IMR-90 (cell line): ENCODE results near the gene CTSO. TPM values are rescaled to one million over a fixed set of nuclear protein-coding genes. Genes with fewer than 3 reads are reported as not detected.

ENCODE experiments used
- ATAC-seq: fragments of 200-7000 bp; cut with Tn5 transposase; 2 replicates; pipeline ENCODE4 v1.9.1; 2020; ENCODE audit warnings: low read depth, mild to moderate bottlenecking, moderate library complexity
- BruUV-seq: library from RNA; stranded (reverse); fragments of 400-500 nt; replicated peaks from 2 replicates; lab custom pipeline; 2021; lab: Mats Ljungman, UMichigan
- CTCF ChIA-PET: fragments of 300-600 bp; formaldehyde crosslinking; extraction: SDS; loops from one replicate; lab custom pipeline; 2021; ENCODE audit warnings: antibody characterized with exemption; lab: Yijun Ruan, JAX
- POLR2A ChIA-PET: fragments of 300-600 bp; sonication (Branson Sonifier 250); formaldehyde crosslinking; loops from one replicate; lab custom pipeline; 2022; ENCODE audit warnings: antibody characterized with exemption; ENCODE audit not compliant: unreplicated experiment; lab: Charles Lee
- DNase-seq: peaks from one replicate; pipeline ENCODE4 v3.0.0; 2013
- H2AFZ ChIP-seq: replicated peaks from 2 replicates; pipeline ENCODE3; 2013; ENCODE audit warnings: low read length, mild to moderate bottlenecking; ENCODE audit not compliant: poor library complexity
- H2AK5ac ChIP-seq: 2 replicates; pipeline ENCODE4 v1.6.1; 2013; ENCODE audit warnings: low read depth, low read length, inconsistent platforms
- H2AK9ac ChIP-seq: replicated peaks from 2 replicates; pipeline ENCODE3; 2013; ENCODE audit warnings: mild to moderate bottlenecking, low read depth, low read length, moderate library complexity; ENCODE audit not compliant: poor library complexity
- H2BK120ac ChIP-seq: 2 replicates; pipeline ENCODE4 v1.6.1; 2013; ENCODE audit warnings: low read depth, low read length, inconsistent platforms
- H2BK15ac ChIP-seq: 3 replicates; pipeline ENCODE4 v1.6.1; 2013; ENCODE audit warnings: low read depth, low read length, inconsistent platforms
- H2BK20ac ChIP-seq: 2 replicates; pipeline ENCODE4 v1.6.1; 2013; ENCODE audit warnings: low read depth, mild to moderate bottlenecking, inconsistent platforms, low read length, moderate library complexity
- H2BK5ac ChIP-seq: 2 replicates; pipeline ENCODE4 v1.6.1; 2013; ENCODE audit warnings: mild to moderate bottlenecking, low read depth, low read length, inconsistent platforms; ENCODE audit not compliant: poor library complexity, severe bottlenecking
- H3K14ac ChIP-seq: replicated peaks from 2 replicates; pipeline ENCODE4 v1.6.1; 2013; ENCODE audit warnings: low read depth, low read length, inconsistent platforms
- H3K18ac ChIP-seq: 2 replicates; pipeline ENCODE4 v1.6.1; 2013; ENCODE audit warnings: low read depth, low read length, control low read depth
- H3K23ac ChIP-seq: 2 replicates; pipeline ENCODE4 v1.6.1; 2013; ENCODE audit warnings: low read depth, low read length, inconsistent platforms
- H3K27ac ChIP-seq: 2 replicates; pipeline ENCODE4 v1.5.1; 2013; ENCODE audit warnings: mild to moderate bottlenecking, control low read depth, low read length; ENCODE audit not compliant: insufficient read depth
- H3K27me3 ChIP-seq: 2 replicates; pipeline ENCODE4 v1.6.1; 2013; ENCODE audit warnings: low read length; ENCODE audit not compliant: control insufficient read depth, insufficient read depth
- H3K36me3 ChIP-seq: 2 replicates; pipeline ENCODE4 v1.6.1; 2013; ENCODE audit warnings: low read length, mixed read lengths; ENCODE audit not compliant: control insufficient read depth, insufficient read depth
- H3K4ac ChIP-seq: 2 replicates; pipeline ENCODE4 v1.6.1; 2013; ENCODE audit warnings: low read depth, low read length, inconsistent platforms
- H3K4me1 ChIP-seq: 2 replicates; pipeline ENCODE4 v1.6.1; 2013; ENCODE audit warnings: low read length, mixed read lengths; ENCODE audit not compliant: control insufficient read depth, insufficient read depth
- H3K4me2 ChIP-seq: 2 replicates; pipeline ENCODE4 v1.6.1; 2013; ENCODE audit warnings: low read depth, mild to moderate bottlenecking, control low read depth, low read length, moderate library complexity
- H3K4me3 ChIP-seq: 2 replicates; pipeline ENCODE4 v1.5.1; 2013; ENCODE audit warnings: low read depth, mild to moderate bottlenecking, control low read depth, low read length, moderate library complexity; ENCODE audit not compliant: insufficient read depth
- H3K56ac ChIP-seq: 2 replicates; pipeline ENCODE4 v1.6.1; 2013; ENCODE audit warnings: low read length, inconsistent platforms; ENCODE audit not compliant: insufficient read depth; ENCODE audit errors: extremely low read depth
- H3K79me1 ChIP-seq, 2 experiments: 2 replicates each; pipeline ENCODE4 v1.6.1; 2013; ENCODE audit warnings: low read length in 2 of 2, inconsistent platforms in 1 of 2, low read depth in 1 of 2
- H3K9ac ChIP-seq: 2 replicates; pipeline ENCODE4 v1.6.1; 2013; ENCODE audit warnings: low read depth, low read length, control low read depth
- H3K9me1 ChIP-seq: 2 replicates; pipeline ENCODE4 v1.6.1; 2013; ENCODE audit warnings: low read length, inconsistent platforms; ENCODE audit not compliant: insufficient read depth
- H3K9me3 ChIP-seq: 2 replicates; pipeline ENCODE4 v1.6.1; 2013; ENCODE audit warnings: low read length; ENCODE audit not compliant: control insufficient read depth, insufficient read depth
- H4K20me1 ChIP-seq: 2 replicates; pipeline ENCODE4 v1.6.1; 2013; ENCODE audit warnings: low read length, inconsistent platforms; ENCODE audit not compliant: insufficient read depth
- H4K5ac ChIP-seq: 2 replicates; pipeline ENCODE4 v1.6.1; 2013; ENCODE audit warnings: mild to moderate bottlenecking, low read depth, low read length, control low read depth
- H4K8ac ChIP-seq, 2 experiments: 2 replicates each; pipeline ENCODE4 v1.6.1; 2013; ENCODE audit warnings: low read depth in 2 of 2, low read length in 2 of 2, control low read depth in 1 of 2, inconsistent platforms in 1 of 2
- H4K91ac ChIP-seq: 2 replicates; pipeline ENCODE4 v1.6.1; 2013; ENCODE audit warnings: low read depth, low read length, inconsistent platforms; ENCODE audit not compliant: insufficient read depth
- MXI1 ChIP-seq: IDR thresholded peaks from 2 replicates; pipeline ENCODE4 v1.6.1; 2012; ENCODE audit warnings: low read depth, mild to moderate bottlenecking, low read length, moderate library complexity, borderline replicate concordance
- RCOR1 ChIP-seq: IDR thresholded peaks from 2 replicates; pipeline ENCODE4 v1.6.1; 2012; ENCODE audit warnings: mild to moderate bottlenecking, low read length, improper control_type of control experiment; ENCODE audit not compliant: insufficient replicate concordance
- WGBS, 2 experiments: methylation state at CpG; one replicate each; pipeline versions ENCODE4 v1.1.5 to v1.1.7; 2013; ENCODE audit warnings: missing lambda C conversion rate in 2 of 2; ENCODE audit not compliant: insufficient read length in 1 of 2; ENCODE audit errors: extremely low coverage in 2 of 2; 5-methylcytosine and 5-hydroxymethylcytosine counted together
- dilution Hi-C: fragments of 300-500 bp; cut with HindIII; formaldehyde crosslinking; loops from one replicate; pipeline ENCODE4 v1.14.3; 2018; ENCODE audit warnings: low sequenced_read_pairs; ENCODE audit not compliant: unreplicated experiment
- in situ Hi-C: fragments of 300-500 bp; cut with MboI; formaldehyde crosslinking; loops from 3 replicates; pipeline ENCODE4 v1.14.3; 2019; ENCODE audit warnings: low sequenced_read_pairs, inconsistent platforms, mixed read lengths
- intact Hi-C: fragments of 100-400 bp; cut with micrococcal nuclease; formaldehyde crosslinking; loops from 2 replicates; pipeline ENCODE4 v1.10.0; 2022
- polyA plus RNA-seq, 3 experiments: library from polyadenylated mRNA; depleted of rRNA; stranded (reverse); fragments of >200 nt; gene quantifications; 2 replicates each; pipeline ENCODE4 v1.2.3, GENCODE V29; 2012; ENCODE audit warnings: low replicate concordance in 1 of 3
- total RNA-seq: library from RNA; depleted of rRNA; stranded (reverse); fragments of >200 nt; gene quantifications from 2 replicates; pipeline ENCODE4 v1.2.3, GENCODE V29; 2012

CTSO gene
- total and polyA plus RNA-seq, 2 of the 4 experiments (the other 2 are of a cell fraction): 2.9 to 3.9 TPM

DNA sequence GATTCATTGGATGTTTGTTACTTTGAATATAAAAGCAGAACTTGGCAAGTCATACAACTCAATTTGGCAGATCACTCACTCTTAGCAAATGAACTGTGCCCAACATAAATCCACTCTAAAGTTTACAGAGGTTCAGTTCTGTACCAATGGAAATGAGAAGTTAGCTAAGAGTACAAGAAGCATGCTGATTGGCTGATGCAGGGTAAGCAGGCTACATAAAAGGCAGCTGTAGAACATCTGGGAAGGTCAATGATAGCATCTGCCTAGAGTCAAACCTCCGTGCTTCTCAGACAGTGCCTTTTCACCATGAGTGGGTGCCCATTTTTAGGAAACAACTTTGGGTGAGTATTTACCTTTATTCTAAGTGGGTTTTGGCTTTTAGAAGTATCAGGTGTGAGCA is 50.2 kb downstream of the CTSO start, which contains the start of gene TDO2:
TDO2 (plus strand) TSS at position 244 of the 400 bp plus-strand sequence; CDS start at position 307, 63 bp downstream.
- no peak within 1 kb of the TSS for H2BK15ac ChIP-seq
- H2AK5ac ChIP-seq: no peak within 1 kb of the TSS
- H4K8ac ChIP-seq: no peak within 1 kb of the TSS
- no peaks in the 10 kb centered on the region for H3K9me1 ChIP-seq
- in situ Hi-C loops (no loop called here), dilution Hi-C loops (no loop called here), intact Hi-C loops (no loop called here)
- peaks cover 2% of the 10 kb centered on the region; the same call in 1 of the 2 replicates for H3K4me1 ChIP-seq
- no peak within 1 kb of the TSS for H3K4ac ChIP-seq
- no peak within 1 kb of the TSS for H3K27ac ChIP-seq
- no peak within 1 kb of the TSS for H4K91ac ChIP-seq
- H2BK5ac ChIP-seq: no peak within 1 kb of the TSS
- no peaks in the 10 kb centered on the region for H3K79me1 ChIP-seq
- no peaks in the 10 kb centered on the region for H4K20me1 ChIP-seq
- no peak within 1 kb of the TSS for H3K18ac ChIP-seq
- H3K27me3 ChIP-seq: no peaks in the 10 kb centered on the region
- no CpG with 5 or more reads among the region's 1 CpG for WGBS, 2 experiments
- H2BK120ac ChIP-seq: no peak within 1 kb of the TSS
- H2AFZ ChIP-seq: no peak within 1 kb of the TSS
- H3K9ac ChIP-seq: no peak within 1 kb of the TSS
- no peak within 1 kb of the TSS for H3K4me2 ChIP-seq
- BruUV-seq: no TSS peak
- no peaks in the 10 kb centered on the region for H3K9me3 ChIP-seq
- CTCF ChIA-PET: no interaction called here
- DNase-seq: no peak
- H4K5ac ChIP-seq: no peak within 1 kb of the TSS
- H3K56ac ChIP-seq: no peak within 1 kb of the TSS
- no peak for ATAC-seq
- no peak within 1 kb of the TSS for H3K14ac ChIP-seq
- H3K23ac ChIP-seq: no peak within 1 kb of the TSS
- H3K36me3 ChIP-seq: no peaks in the 10 kb centered on the region
- H3K4me3 ChIP-seq: no peak within 1 kb of the TSS
- no peak within 1 kb of the TSS for H2AK9ac ChIP-seq
- H2BK20ac ChIP-seq: no peak within 1 kb of the TSS
- POLR2A ChIA-PET: no interaction called here
- TF ChIP-seq RCOR1 (no peak), MXI1 (no peak)
